GM12878 (cell line): Measurements from ENCODE around the gene IGF2R. TPM values are rescaled to one million over a fixed set of nuclear protein-coding genes. Genes with fewer than 3 reads are reported as not detected.
"Not testable (repeated sequence)": the region's sequence is repeated elsewhere in the genome, so short reads cannot be mapped to it uniquely, and the experiment has no call there.

ENCODE experiments used
- ATAC-seq: fragments of 200-7000 bp; cut with Tn5 transposase; 3 replicates; pipeline ENCODE4 v1.9.1; 2020; ENCODE audit warnings: mild to moderate bottlenecking, moderate library complexity
- BruUV-seq: library from RNA; stranded (reverse); fragments of 400-500 nt; replicated peaks from 2 replicates; lab custom pipeline; 2021; lab: Mats Ljungman, UMichigan
- CTCF ChIA-PET: fragments of 300-600 bp; sonication (Branson Sonifier 250); formaldehyde crosslinking; extraction: SDS; loops from one replicate; lab custom pipeline; 2021; ENCODE audit warnings: inconsistent platforms; lab: Yijun Ruan, JAX
- POLR2A ChIA-PET: fragments of 350-600 bp; formaldehyde crosslinking; extraction: SDS; loops from one replicate; lab custom pipeline; 2021; ENCODE audit warnings: inconsistent platforms; lab: Charles Lee
- RAD21 ChIA-PET: fragments of 300-600 bp; sonication (Branson Sonifier 250); formaldehyde crosslinking; loops from one replicate; lab custom pipeline; 2023; ENCODE audit warnings: antibody characterized with exemption; ENCODE audit not compliant: unreplicated experiment; lab: Charles Lee
- SMC1A ChIA-PET: fragments of 300-600 bp; sonication (Branson Sonifier 250); formaldehyde crosslinking; loops from one replicate; lab custom pipeline; 2023; ENCODE audit not compliant: unreplicated experiment, uncharacterized antibody; lab: Charles Lee
- DNase-seq: peaks from one replicate; pipeline ENCODE4 v3.0.0-alpha.2; 2011; ENCODE audit warnings: low read depth, low spot score
- FAIRE-seq: peaks from 3 replicates; lab custom pipeline; 2011; peaks lifted over from hg19 to GRCh38; lab: Jason Lieb, UNC
- H2AFZ ChIP-seq: 2 replicates; pipeline ENCODE4 v1.6.0; 2011; ENCODE audit warnings: low read depth, low read length, control low read depth; ENCODE audit not compliant: control insufficient read depth
- H3K27ac ChIP-seq: 2 replicates; pipeline ENCODE4 v1.5.1; 2011; ENCODE audit warnings: control low read depth; ENCODE audit not compliant: control insufficient read depth, insufficient read depth
- H3K27me3 ChIP-seq, 2 experiments: replicated peaks in 1 of 2; 2 replicates each; pipeline versions ENCODE4 v1.6.0 to v1.6.1; 2011; ENCODE audit warnings: low read length in 1 of 2; ENCODE audit not compliant: control insufficient read depth in 2 of 2, insufficient read depth in 2 of 2
- H3K36me3 ChIP-seq, 2 experiments: 2 replicates each; pipeline ENCODE4 v1.5.1; 2011; ENCODE audit warnings: low read length in 1 of 2; ENCODE audit not compliant: control insufficient read depth in 2 of 2, insufficient read depth in 2 of 2
- H3K4me1 ChIP-seq: 2 replicates; pipeline ENCODE4 v1.6.1; 2011; ENCODE audit warnings: mild to moderate bottlenecking, low read length, moderate library complexity, mixed read lengths; ENCODE audit not compliant: control insufficient read depth, insufficient read depth
- H3K4me2 ChIP-seq: 2 replicates; pipeline ENCODE4 v1.6.0; 2011; ENCODE audit warnings: control low read depth; ENCODE audit not compliant: control insufficient read depth, insufficient read depth
- H3K4me3 ChIP-seq: fragments of 200-600 bp; sonication (generic); 2 replicates; pipeline ENCODE4 v1.5.1; 2016
- H3K79me2 ChIP-seq: 2 replicates; pipeline ENCODE4 v1.6.0; 2011; ENCODE audit warnings: low read length; ENCODE audit not compliant: control insufficient read depth, insufficient read depth
- H3K9ac ChIP-seq: 2 replicates; pipeline ENCODE4 v1.8.0; 2011; ENCODE audit warnings: low read length, control low read depth, mixed read lengths; ENCODE audit not compliant: control insufficient read depth, insufficient read depth
- H3K9me3 ChIP-seq: replicated peaks from 3 replicates; pipeline ENCODE4 v1.5.1; 2011; ENCODE audit warnings: mild to moderate bottlenecking, low read length; ENCODE audit not compliant: control insufficient read depth, insufficient read depth
- H4K20me1 ChIP-seq: 2 replicates; pipeline ENCODE4 v1.6.0; 2011; ENCODE audit not compliant: control insufficient read depth, insufficient read depth
- CBX3 ChIP-seq: fragments of 200-600 bp; sonication (generic); IDR thresholded peaks from 2 replicates; pipeline ENCODE4 v1.6.1; 2016; ENCODE audit warnings: low read depth, borderline replicate concordance
- FOXK2 ChIP-seq: fragments of 450-650 bp; IDR thresholded peaks from 2 replicates; pipeline ENCODE4 v1.6.1; 2017; ENCODE audit warnings: mild to moderate bottlenecking, moderate library complexity
- IKZF2 ChIP-seq, 2 experiments: fragments of 450-650 bp; IDR thresholded peaks; 2 replicates each; pipeline ENCODE4 v1.6.1; 2017; ENCODE audit warnings: mild to moderate bottlenecking in 2 of 2, moderate library complexity in 2 of 2
- IRF4 ChIP-seq: IDR thresholded peaks from 2 replicates; pipeline ENCODE4 v1.6.1; 2011; ENCODE audit warnings: low read depth, low read length
- KAT2A ChIP-seq: conservative IDR thresholded peaks from 2 replicates; pipeline ENCODE4 v1.6.1; 2011; ENCODE audit warnings: low read depth, low read length; ENCODE audit not compliant: control insufficient read depth
- PAX8 ChIP-seq: fragments of 450-650 bp; IDR thresholded peaks from 2 replicates; pipeline ENCODE4 v1.6.1; 2017; ENCODE audit warnings: mild to moderate bottlenecking, moderate library complexity
- POLR2AphosphoS2 ChIP-seq: IDR thresholded peaks from 2 replicates; pipeline ENCODE4 v1.6.1; 2011; ENCODE audit warnings: low read depth, mild to moderate bottlenecking, low read length, improper control_type of control experiment, moderate library complexity
- SMC3 ChIP-seq: IDR thresholded peaks from 2 replicates; pipeline ENCODE4 v1.6.1; 2011; ENCODE audit warnings: low read length, improper control_type of control experiment, borderline replicate concordance
- STAT3 ChIP-seq: IDR thresholded peaks from 2 replicates; pipeline ENCODE4 v1.6.1; 2011; ENCODE audit warnings: low read depth, low read length, improper control_type of control experiment
- ZBED1 ChIP-seq: IDR thresholded peaks from 2 replicates; pipeline ENCODE4 v1.6.1; 2016; ENCODE audit warnings: borderline replicate concordance
- ZNF217 ChIP-seq: fragments of 450-650 bp; IDR thresholded peaks from 2 replicates; pipeline ENCODE4 v1.6.1; 2017; ENCODE audit warnings: antibody characterized with exemption, mild to moderate bottlenecking
- ZNF24 ChIP-seq: fragments of 450-650 bp; IDR thresholded peaks from 2 replicates; pipeline ENCODE4 v1.6.1; 2017; ENCODE audit warnings: antibody characterized with exemption, mild to moderate bottlenecking
- WGBS: methylation state at CpG from one replicate; pipeline ENCODE4 v1.1.6; 2016; ENCODE audit warnings: low lambda C conversion rate; ENCODE audit not compliant: insufficient replicate concordance, insufficient coverage; ENCODE audit errors: missing lambda C conversion rate; 5-methylcytosine and 5-hydroxymethylcytosine counted together
- in situ Hi-C: fragments of 300-500 bp; cut with MboI; formaldehyde crosslinking; loops from 9 replicates; pipeline ENCODE4 v1.14.3; 2018; ENCODE audit warnings: mixed read lengths
- intact Hi-C: fragments of 100-400 bp; cut with micrococcal nuclease; formaldehyde crosslinking; loops from one replicate; pipeline ENCODE4 v1.14.2; 2022; ENCODE audit not compliant: unreplicated experiment
- polyA plus RNA-seq, 11 experiments: library from polyadenylated mRNA; depleted of rRNA in 4 of 11; unstranded in 6 of 11; stranded (reverse) in 5 of 11; fragments of >200 nt; fragmentation: Nextera tagmentation in 4 of 11; fragmentation: Illumina TruSeq in 1 of 11; extraction: Ambion mirVana in 4 of 11; extraction: Trizol in 1 of 11; gene quantifications; 1 replicate in 1 of 11; 2 replicates in 10 of 11; pipeline versions ENCODE4 v1.2.1 to v1.2.3, GENCODE V29; 2011 to 2016; ENCODE audit warnings: inconsistent platforms in 2 of 11, missing spikeins in 2 of 11, low read depth in 1 of 11
- total RNA-seq, 4 experiments: library from RNA; depleted of rRNA in 3 of 4; stranded (reverse); fragments of >200 nt in 3 of 4; fragmentation: Illumina TruSeq in 1 of 4; extraction: Trizol in 1 of 4; gene quantifications; 2 replicates each; pipeline versions ENCODE4 v1.2.1 to v1.2.3, GENCODE V29; 2013 to 2021
- TF ChIP-seq, protein P1 (sequence below): IDR thresholded peaks from 2 replicates; pipeline ENCODE4 v1.6.1; 2012; ENCODE audit warnings: low read depth, low read length, improper control_type of control experiment

IGF2R gene
- total and polyA plus RNA-seq, 10 of the 15 experiments (the other 5 are each of a cell fraction or from before 2014, with no cell fraction given) = 1.00 to 40.1 (median 16.8) TPM

GRCh38 chr6:160134337-160134751, 165.5 kb downstream of the IGF2R start:
- in situ Hi-C loops, H3K9ac ChIP-seq, H3K4me2 ChIP-seq, H3K27me3 ChIP-seq, H3K4me3 ChIP-seq, RAD21 ChIA-PET, H3K79me2 ChIP-seq, BruUV-seq, H3K36me3 ChIP-seq, H2AFZ ChIP-seq, H3K4me1 ChIP-seq, H3K27ac ChIP-seq, DNase-seq, H4K20me1 ChIP-seq, H3K9me3 ChIP-seq, SMC1A ChIA-PET, FAIRE-seq, POLR2A ChIA-PET: not testable (repeated sequence)
- intact Hi-C loops = loop anchor here (10.0 kb wide), 1 partner anchor 530 kb away; the partner anchor contains the start of gene LPA
- ATAC-seq = 0 out of 3 replicates have a peak, but pooled peaks have one; percentile 12
- 68% methylated on average over 20 of the region's 20 CpGs for WGBS
- CTCF ChIA-PET = interaction anchor here (0.6 kb wide), 1 partner anchor 385 kb away, joined by 3 read pairs; no protein-coding TSS in a partner anchor

GRCh38 chr6:160134779-160135547, 166.1 kb downstream of the IGF2R start:
- H3K9ac ChIP-seq = no peak overlapping the region
- WGBS = 64% methylated on average over 6 of the region's 6 CpGs
- SMC1A ChIA-PET = no interaction called here
- no peaks in the 10 kb centered on the region for H3K4me1 ChIP-seq
- POLR2A ChIA-PET = no interaction called here
- H4K20me1 ChIP-seq = no peaks in the 10 kb centered on the region
- H3K27me3 ChIP-seq = no peaks in the 10 kb centered on the region
- in situ Hi-C loops (no loop called here), intact Hi-C loops (loop anchor here (10.0 kb wide), 1 partner anchor 530 kb away; the partner anchor contains the start of gene LPA)
- no peak overlapping the region for H3K4me2 ChIP-seq
- no peak for DNase-seq
- no TSS peak for BruUV-seq
- H3K9me3 ChIP-seq = no peaks in the 10 kb centered on the region
- no peak for FAIRE-seq
- H2AFZ ChIP-seq = no peak overlapping the region
- CTCF ChIA-PET = interaction anchor here (0.6 kb wide), 1 partner anchor 384 kb away, joined by 3 read pairs; no protein-coding TSS in a partner anchor
- no peak overlapping the region for H3K27ac ChIP-seq
- no peak for ATAC-seq
- H3K36me3 ChIP-seq = no peaks in the 10 kb centered on the region
- H3K79me2 ChIP-seq = no peaks in the 10 kb centered on the region
- no peak overlapping the region for H3K4me3 ChIP-seq
- RAD21 ChIA-PET = no interaction called here
- TF ChIP-seq SMC3 (no peak), IKZF2 (IDR thresholded peaks at IDR 0.05) (no peak), STAT3 (no peak), FOXK2 (no peak), ZNF24 (no peak), CBX3 (no peak), ZBED1 (no peak), KAT2A (no peak), PAX8 (no peak), POLR2AphosphoS2 (no peak), IRF4 (no peak), ZNF217 (no peak)
- TF ChIP-seq, protein P1, sequence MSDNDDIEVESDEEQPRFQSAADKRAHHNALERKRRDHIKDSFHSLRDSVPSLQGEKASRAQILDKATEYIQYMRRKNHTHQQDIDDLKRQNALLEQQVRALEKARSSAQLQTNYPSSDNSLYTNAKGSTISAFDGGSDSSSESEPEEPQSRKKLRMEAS = no peak
